ENCODE measurements around the gene TECR. TPM values are rescaled to one million over a fixed set of nuclear protein-coding genes. Genes with fewer than 3 reads are reported as not detected.
"Not testable (repeated sequence)": the region's sequence is repeated elsewhere in the genome, so short reads cannot be mapped to it uniquely, and the experiment has no call there.

The TECR gene, protein sequence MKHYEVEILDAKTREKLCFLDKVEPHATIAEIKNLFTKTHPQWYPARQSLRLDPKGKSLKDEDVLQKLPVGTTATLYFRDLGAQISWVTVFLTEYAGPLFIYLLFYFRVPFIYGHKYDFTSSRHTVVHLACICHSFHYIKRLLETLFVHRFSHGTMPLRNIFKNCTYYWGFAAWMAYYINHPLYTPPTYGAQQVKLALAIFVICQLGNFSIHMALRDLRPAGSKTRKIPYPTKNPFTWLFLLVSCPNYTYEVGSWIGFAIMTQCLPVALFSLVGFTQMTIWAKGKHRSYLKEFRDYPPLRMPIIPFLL
- total RNA-seq (2014; rRNA removed; shearing (Covaris generic)) = 166 and 226 TPM in 2 replicates

DNA sequence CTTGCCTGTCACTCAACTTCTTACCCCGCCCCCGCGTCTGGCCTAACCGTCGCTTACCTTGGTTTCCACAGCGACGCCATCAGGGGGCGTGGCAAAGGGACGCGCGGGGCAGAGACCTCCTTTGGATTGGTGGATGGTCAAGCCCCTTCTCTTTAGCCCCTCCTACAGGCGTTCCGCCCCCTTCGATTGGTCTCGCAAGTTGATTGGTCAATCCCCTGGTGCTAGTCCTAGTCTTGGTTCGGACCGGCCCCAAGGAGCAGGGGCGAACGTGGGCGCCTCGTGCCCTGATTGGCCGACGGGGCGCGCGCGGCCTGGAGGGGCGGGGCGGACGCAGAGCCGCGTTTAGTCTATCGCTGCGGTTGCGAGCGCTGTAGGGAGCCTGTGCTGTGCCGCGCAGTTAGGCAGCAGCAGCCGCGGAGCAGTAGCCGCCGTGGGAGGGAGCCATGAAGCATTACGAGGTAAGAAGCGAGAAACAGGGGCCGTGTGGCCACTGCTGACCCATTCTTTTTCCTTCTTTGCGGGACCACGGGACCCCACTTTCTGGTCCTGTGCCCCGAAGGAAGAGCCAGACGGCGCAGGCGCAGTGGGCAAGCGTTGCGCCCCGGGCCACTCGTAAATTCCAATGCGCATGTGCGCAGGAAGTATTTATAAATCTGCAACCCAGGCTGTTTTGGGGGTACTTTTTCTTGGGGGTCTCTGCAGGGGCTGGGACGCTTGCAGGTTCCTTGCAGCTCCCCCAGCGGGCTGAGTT lies at the start of gene TECR:
TECR (plus strand) TSS at position 341 of the 751 bp plus-strand sequence; CDS start at position 444, 103 bp downstream.
- peak; percentile 100 for DNase-seq (ENCODE audit: low spot score)
- in situ Hi-C loops (cut with HindIII; ENCODE audit: low sequenced_read_pairs) = no loop called here

DNA sequence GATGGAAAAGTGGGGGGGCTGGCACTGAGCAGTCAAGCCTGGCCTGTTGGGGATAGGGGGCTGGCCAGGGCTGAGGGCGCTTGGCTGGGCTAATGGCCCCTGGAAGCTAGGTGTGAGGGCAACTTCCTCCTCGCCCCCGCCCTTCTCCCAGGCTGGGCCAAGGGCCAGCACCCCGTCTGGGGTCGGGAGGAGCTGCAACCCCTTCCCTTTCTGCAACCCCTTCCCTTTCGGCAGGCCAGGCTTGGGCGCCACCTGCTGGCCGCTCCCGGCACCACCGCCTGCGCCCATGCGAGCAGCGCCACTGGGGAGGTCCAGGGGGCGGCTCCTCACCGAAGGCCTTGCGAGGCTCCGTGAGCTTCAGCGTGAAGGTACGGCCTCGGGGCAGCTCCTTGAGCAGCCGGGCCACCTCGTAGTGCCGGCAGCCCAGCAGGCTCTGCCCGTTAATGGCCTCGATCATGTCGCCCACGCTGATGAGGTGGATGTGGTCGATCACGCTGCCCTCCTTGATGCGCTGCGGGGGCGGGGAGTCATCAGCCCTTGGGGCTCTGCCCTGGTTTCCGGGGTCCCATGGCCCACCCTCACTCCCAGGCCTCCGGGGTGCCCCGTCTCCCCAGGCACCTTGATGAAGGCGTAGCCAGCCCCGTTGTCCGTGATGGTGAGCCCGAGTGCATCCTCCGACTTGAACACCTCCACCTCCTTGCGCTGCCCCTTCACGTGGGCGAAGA lies 49.3 kb upstream of the TECR start:
- in situ Hi-C loops (cut with HindIII; ENCODE audit: low sequenced_read_pairs) = no loop called here
- peak; percentile 31 for DNase-seq (ENCODE audit: low spot score)

DNA sequence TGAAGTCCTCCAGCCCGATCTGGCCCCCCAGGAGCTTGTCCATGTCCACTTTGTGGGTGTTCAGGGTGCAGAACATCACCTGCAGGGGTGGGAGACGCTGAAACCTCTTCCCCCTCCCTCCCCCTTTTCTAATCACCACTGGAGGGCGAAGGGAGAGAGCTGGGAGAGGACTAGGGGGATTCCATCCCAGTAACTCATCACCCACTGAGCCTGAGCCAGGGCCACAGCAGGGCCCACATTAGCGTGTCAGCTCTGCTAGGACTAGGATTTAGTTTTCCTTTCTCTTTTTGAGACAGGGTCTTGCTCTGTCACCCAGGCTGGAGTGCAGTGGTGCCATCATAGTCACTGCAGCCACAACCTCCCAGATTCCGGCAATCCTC lies 48.7 kb upstream of the TECR start:
- in situ Hi-C loops (cut with HindIII; ENCODE audit: low sequenced_read_pairs) = no loop called here
- DNase-seq (ENCODE audit: low spot score) = no peak

DNA sequence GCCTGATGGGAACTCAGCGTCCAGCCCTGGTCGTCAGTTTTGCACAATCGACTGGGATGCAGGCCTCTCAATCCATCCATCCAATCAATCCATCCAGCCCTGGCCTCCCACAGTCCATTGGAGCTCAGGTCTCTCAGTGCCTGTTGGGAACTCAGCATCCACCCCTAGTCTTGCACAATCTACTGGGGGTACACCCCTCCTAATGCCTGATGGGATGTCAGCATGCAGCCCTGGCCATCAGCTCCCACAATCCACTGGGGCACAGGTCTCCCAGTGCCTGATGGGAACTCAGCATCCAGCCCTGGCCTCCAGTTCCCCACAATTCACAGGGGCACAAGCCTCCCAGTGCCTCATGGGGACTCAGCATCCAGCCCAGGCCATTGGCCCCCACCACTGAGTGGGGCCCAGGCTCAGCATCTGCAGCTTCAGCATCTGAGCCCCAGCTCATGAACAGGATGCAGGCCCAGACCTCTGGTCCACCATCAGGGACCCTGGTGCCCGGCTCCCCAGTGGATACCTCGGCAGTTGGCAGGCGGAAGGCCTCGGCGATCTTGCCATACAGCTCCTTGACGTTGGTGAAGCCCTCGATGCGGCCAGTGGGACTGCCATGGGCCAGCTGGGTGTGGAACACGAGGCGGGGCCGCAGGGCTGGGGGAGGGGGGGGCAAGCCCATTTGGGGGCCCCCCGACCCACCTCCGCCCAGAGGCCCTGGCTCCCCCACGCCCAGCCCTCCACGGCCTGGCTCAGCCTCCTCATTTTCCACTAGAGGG lies 47.0 kb upstream of the TECR start:
- no peak for DNase-seq (ENCODE audit: low spot score)

DNA sequence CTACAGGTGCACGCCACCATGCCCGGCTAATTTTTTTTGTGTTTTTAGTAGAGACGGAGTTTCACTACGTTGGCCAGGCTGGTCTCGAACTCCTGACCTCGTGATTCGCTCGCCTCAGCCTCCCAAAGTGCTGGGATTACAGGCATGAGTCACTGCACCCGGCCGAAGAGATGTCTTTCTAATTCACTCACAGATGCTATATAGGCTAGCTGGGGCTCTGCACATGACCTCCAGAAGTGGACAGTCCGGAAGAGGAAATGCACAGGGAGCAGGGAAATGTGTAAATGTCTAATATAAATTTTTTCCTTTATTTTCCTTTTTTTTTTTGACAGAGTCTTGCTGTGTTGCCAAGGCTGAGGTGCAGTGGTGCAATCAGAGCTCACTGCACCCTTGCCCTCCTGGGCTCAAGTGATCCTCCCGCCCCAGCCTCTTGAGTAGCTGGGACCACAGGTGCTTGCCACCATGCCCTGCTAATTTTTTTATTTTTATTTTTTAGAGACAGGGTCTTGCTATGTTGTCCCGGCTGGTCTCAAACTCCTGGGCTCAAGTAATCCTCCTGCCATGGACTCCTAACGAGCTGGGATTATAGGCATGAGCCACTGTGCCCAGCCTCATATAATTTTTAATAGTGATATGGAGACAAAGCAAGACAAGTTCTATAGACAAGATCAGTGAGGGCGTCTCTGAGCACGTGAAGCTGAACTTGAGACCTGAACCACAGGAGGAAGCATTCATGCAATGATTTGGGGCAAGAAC lies 41.8 kb upstream of the TECR start:
- no peak for DNase-seq (ENCODE audit: low spot score)
- in situ Hi-C loops (cut with HindIII; ENCODE audit: low sequenced_read_pairs) = no loop called here

More for the DNA sequence above, 47.0 kb upstream of the TECR start:
- in situ Hi-C loops (cut with HindIII; ENCODE audit: low sequenced_read_pairs) = no loop called here

DNA sequence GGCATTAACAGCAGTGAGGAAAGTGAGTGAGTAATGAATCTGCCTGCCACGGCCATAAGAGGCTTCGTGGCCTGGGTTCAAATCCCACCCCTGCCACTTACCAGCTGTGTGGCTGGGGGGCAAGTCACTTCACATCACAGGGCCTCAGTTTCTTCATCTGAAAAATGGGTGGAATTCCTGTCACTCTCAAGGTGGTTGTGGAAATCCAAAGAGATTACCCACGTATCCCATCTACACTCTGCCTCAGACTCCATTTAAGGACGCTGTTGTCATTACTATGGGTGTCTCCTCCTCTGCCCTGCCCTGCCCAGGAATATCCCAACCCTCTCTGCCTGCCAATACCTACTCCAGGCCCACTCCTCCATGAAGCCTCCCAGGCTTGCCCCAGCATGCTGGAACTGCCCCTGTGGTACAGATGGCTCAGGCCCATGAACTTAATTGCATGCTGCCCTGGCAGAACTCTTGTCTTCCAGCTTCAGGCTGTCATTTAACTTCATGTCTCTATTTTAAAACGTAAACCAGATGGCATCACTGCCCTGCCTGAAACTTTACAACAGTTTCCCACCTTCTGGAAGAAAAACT lies 36.5 kb upstream of the TECR start:
- DNase-seq (ENCODE audit: low spot score) = no peak
- in situ Hi-C loops (cut with HindIII; ENCODE audit: low sequenced_read_pairs) = no loop called here

DNA sequence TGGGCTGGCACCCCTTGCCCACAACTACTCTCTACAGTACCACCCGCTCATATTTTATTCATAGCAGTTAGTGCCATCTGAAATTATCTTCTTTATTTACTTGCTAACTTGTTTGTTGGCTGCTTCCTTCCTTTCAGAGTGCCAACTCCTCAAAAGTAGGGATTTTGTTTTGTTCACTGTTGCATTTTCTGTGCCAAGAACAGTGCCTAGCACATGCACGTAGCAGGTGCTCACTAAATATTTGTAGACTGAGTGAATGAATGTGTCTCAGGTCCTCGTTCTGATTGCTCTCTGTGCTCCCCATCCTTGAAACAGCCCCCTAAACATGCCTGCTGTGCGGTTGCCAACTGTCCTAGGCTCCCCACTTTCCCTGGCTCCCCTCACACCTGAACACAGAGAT lies 35.0 kb upstream of the TECR start:
- in situ Hi-C loops (cut with HindIII; ENCODE audit: low sequenced_read_pairs) = no loop called here

DNA sequence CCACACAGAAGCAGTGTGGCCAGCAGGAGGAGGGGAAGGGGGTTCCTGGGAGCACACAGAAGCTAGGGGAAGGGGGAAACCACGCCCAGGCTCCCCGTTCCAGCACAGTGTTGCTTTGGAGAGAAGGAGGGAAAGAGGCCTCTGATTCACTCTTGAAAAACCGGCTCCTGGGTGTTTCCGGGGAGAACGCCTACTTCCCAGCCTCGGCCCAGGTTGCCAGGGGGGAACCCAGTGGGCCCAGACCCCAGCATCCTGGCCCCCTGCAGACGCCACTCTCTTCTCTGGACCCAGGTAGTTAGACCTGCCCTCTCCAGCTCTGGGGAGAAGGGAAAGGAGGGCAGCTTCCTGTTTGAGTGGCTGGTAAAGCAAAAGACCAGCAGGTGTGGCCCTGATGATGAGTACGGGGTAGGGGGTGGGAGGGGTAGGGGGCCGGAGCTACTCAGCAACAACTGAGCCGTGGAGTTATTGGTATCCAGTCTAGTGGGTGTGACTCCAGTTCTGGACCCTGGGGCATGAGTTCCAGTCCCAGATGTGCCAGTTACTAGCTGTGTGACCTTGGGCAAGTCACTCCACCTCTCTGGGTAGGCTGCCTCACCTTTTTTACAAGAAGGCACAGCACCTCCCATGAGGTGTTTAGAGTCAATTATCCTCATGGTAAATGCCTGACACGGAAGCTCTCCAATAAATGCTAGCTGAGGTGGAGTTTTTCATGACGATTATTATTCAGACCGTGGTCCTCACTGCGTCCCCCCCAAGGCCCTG lies 34.3 kb upstream of the TECR start:
- DNase-seq (ENCODE audit: low spot score) = no peak

More for the DNA sequence above, 35.0 kb upstream of the TECR start:
- no peak for DNase-seq (ENCODE audit: low spot score)

DNA sequence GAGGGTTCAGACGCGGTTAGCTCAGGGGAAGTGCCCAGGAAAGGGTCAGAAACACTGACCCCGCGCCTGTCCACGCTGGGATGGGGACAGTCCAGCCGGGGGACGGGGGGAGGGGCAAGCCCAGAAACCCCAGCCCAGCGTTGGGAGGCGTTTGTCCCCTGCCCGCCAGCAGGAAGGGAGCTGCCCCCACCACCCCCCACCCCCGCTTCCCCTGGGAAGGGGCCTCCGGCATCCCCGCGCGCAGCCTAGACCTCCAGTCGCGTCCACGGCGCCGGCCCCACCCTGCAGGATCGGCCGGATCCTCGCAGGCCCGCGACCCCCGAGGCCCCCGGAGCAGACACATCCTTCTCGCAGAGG lies 33.7 kb upstream of the TECR start:
- no peak for DNase-seq (ENCODE audit: low spot score)
- in situ Hi-C loops (cut with HindIII; ENCODE audit: low sequenced_read_pairs) = no loop called here

More for the DNA sequence above, 34.3 kb upstream of the TECR start:
- in situ Hi-C loops (cut with HindIII; ENCODE audit: low sequenced_read_pairs) = no loop called here

DNA sequence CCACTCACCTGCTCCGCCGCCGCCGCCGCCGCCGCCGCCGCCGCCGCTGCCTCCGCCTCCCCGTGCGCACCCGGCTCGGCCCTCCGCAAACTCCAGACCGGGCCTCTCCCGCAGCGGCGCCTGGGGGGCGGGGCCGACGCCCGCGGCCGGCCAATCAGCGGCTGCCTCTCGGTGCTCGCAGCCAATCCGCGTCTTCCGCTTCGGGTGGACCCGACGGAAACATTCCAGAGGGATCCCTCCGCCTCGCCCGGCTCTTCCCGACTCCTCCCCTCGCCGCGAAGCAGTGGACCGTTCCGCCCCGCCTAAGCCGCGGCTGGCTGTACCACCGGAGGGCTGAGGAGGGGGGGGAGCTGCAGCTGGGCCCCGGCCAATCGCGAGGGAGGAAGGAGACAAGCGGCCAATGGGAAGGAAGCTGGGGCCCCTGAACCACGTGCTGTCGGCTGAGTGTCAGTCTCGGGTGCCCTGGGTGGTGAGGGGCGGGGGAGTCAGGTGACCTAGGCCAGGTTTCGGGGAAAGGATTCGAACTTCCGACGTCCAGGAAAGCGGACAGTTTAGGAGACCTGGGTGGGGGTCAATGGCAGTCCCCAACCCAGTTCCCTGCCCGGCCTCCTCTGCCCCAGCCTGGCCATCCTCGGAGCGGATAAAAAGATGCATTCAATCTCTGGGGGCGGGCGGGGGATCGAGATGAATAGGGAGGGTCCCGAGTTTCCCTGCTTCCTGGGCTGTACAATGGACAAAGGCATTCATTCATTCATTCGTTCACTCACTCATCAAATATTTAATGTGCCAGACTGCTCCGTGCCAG lies 33.2 kb upstream of the TECR start, which contains the start of gene GIPC1:
GIPC1 (minus strand) TSS at position 99 of the 805 bp plus-strand sequence. CDS start 13,151 bp downstream, outside the sequence.
- peak; percentile 97 for DNase-seq (ENCODE audit: low spot score)
- in situ Hi-C loops (cut with HindIII; ENCODE audit: low sequenced_read_pairs) = no loop called here

DNA sequence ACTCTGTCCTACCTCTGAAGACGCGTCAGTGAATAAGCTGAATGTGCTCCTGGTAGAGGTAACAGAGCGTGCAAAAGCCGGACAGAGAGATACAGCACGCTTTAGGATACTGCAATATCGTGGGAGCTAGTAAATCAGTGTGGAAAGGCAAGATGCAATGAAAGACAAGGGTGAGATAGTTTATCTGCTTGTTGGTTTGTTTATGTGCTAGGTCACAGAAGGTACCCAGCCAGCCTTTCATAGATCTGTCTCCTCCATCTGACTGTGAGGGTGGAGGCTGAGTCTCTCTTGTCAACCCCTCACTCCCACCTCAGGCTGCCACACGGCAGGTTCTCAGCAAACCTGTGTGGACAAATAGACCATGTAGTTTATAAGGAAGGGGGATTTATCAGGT lies 32.6 kb upstream of the TECR start:
- in situ Hi-C loops (cut with HindIII; ENCODE audit: low sequenced_read_pairs) = no loop called here

DNA sequence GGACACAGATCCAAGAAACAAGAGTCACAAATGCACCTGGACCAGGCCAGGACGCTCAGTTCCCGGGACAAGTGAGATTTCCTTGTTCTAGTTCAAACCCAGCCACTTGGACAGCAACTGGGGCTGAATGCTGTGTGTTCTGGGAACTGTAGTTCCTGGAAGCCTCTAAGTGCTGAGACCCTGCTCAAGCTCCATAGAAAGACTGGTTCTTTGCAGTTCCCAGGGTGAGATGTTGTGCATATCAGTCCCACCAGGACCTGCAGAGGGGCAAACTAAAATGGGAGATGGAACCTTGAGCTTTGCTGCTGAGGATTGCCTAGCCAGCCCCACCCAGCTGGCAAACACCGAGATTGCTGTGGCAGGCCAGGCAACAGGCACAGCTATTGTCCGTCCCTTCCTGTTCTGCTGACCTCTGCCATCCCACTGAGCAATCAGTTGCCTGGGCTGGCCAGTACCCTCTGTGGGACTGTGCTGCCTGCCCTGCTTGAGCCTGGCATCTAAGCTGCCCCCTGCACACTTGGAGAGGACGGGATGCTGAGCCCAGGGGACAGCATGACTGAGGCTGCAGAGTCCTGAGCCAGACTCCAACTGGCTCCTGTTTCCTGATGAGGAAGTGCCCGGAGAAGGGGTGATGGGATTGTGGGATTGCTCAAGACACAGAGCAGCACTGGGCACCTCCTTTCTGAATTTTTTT lies 32.0 kb upstream of the TECR start:
- peak; percentile 55 for DNase-seq (ENCODE audit: low spot score)
- in situ Hi-C loops (cut with HindIII; ENCODE audit: low sequenced_read_pairs) = no loop called here

More for the DNA sequence above, 32.6 kb upstream of the TECR start:
- DNase-seq (ENCODE audit: low spot score) = peak; percentile 64

DNA sequence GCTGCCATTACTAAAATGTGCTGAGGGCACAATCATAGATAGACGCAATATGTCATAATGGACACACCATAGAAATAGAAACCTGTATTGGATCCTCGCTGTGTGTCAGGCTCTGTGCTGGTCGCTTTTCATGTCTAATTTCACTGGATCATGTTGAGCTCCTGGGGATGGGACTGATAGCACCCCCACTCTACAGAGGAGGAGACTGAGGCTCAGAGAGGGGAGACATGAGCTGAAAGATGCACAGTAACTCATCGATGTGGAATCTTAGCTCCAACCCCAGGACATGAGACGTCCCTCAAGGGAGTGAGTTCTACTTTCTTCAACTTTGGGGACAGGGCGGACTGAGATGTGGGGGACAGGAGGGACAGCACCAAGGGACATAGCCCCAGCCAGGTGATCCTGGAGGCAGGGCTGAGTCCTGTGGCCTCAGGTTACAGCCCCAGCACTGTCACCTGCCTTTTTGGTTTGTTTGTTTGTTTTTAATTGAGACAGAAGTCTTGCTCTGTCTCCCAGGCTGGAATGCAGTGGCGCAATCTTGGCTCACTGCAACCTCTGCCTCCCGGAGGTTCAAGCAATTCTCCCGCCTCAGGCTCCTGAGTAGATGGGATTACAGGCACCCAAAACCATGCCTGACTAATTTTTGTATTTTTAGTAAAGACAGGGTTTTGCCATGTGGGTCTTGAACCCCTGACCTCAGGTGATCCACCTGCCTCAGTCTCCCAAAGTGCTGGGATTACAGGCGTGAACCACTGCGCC lies 26.9 kb upstream of the TECR start:
- no peak for DNase-seq (ENCODE audit: low spot score)
- in situ Hi-C loops (cut with HindIII; ENCODE audit: low sequenced_read_pairs) = no loop called here

DNA sequence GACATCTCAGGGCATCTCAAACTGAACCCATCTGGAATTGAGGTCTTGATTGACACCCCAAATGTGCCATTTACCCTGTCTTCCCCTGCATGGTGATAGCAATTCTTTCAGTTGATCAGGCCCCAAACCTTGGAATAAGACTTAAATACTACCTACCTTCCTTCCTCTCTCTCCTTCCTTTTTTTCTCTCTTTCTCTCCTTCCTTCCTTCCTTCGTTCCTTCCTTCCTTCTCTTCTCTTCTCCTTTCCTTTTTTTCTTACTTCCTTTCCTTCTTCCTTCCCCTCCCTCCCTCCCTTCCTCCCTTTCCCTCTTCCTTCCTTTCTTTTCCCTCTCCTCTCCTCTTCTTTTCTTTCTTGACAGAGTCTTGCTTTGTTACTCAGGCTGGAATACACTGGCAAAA lies 26.1 kb upstream of the TECR start:
- DNase-seq (ENCODE audit: low spot score) = no peak
- in situ Hi-C loops (cut with HindIII; ENCODE audit: low sequenced_read_pairs) = no loop called here

DNA sequence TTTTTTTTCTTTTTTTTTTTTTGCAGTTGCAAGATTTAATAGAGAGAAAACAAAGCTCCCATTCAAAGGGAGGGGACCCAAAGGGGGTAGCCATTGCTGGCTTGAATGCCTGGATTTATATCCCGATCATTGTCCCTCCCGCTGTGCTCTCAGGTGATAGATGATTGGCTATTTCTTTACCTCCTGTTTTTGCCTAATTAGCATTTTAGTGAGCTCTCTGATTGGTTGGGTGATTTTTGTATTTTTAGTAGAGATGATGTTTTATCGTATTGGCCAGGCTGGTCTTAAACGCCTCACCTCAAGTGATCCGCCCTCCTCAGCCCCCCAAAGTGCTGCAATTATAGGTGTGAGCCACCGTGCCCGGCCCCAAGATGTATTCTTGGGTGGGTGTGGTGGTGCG lies 24.8 kb upstream of the TECR start:
- DNase-seq (ENCODE audit: low spot score); in situ Hi-C loops (cut with HindIII; ENCODE audit: low sequenced_read_pairs): not testable (repeated sequence)
